Heart right ventricle (tissue), 16 donors: Measurements from ENCODE around the gene TTLL11. TPM values are rescaled to one million over a fixed set of nuclear protein-coding genes. Genes with fewer than 3 reads are reported as not detected.

Experiments used
- ATAC-seq, 8 donors: fragments of 200-7000 bp; cut with Tn5 transposase; one replicate each; pipeline ENCODE4 v1.9.1; 2020; ENCODE audit warnings: mild to moderate bottlenecking in 8 of 8, moderate library complexity in 8 of 8, moderate number of reproducible peaks in 1 of 8
- DNase-seq, 2 donors: peaks; one replicate each; pipeline ENCODE4 v3.0.0-alpha.2; 2020
- H3K27ac ChIP-seq, 10 donors: fragments of 200-600 bp; sonication (generic) in 2 of 10; one replicate each; pipeline versions ENCODE4 v1.5.0 to v1.8.0; 2020 to 2022; ENCODE audit warnings: mild to moderate bottlenecking in 3 of 10
- H3K27me3 ChIP-seq, 7 donors: fragments of 200-600 bp; one replicate each; pipeline ENCODE4 v1.8.0; 2021 to 2022; ENCODE audit warnings: mild to moderate bottlenecking in 2 of 7
- H3K36me3 ChIP-seq, 9 donors: fragments of 200-600 bp; sonication (generic) in 1 of 9; one replicate each; pipeline versions ENCODE4 v1.5.0 to v1.8.0; 2020 to 2022; ENCODE audit warnings: mild to moderate bottlenecking in 2 of 9
- H3K4me1 ChIP-seq, 9 donors: fragments of 200-600 bp; sonication (generic) in 1 of 9; one replicate each; pipeline versions ENCODE4 v1.5.0 to v1.8.0; 2020 to 2022; ENCODE audit warnings: mild to moderate bottlenecking in 4 of 9
- H3K4me3 ChIP-seq, 10 donors: fragments of 200-600 bp; sonication (generic) in 2 of 10; one replicate each; pipeline versions ENCODE4 v1.5.0 to v1.8.0; 2020 to 2022; ENCODE audit warnings: mild to moderate bottlenecking in 7 of 10, moderate library complexity in 2 of 10
- H3K9me3 ChIP-seq, 11 donors: fragments of 200-600 bp in 10 of 11; sonication (generic) in 2 of 11; one replicate each; pipeline versions ENCODE4 v1.5.0 to v1.8.0; 2013 to 2022; ENCODE audit warnings: mild to moderate bottlenecking in 2 of 11, control low read depth in 1 of 11, moderate library complexity in 1 of 11
- WGBS, 2 donors: extraction: QIAGEN DNeasy Blood & Tissue Kit; methylation state at CpG; one replicate each; pipeline ENCODE4 v1.1.7; 2013; ENCODE audit warnings: inconsistent platforms in 1 of 2; 5-methylcytosine and 5-hydroxymethylcytosine counted together
- intact Hi-C, 10 donors: fragments of 100-400 bp; cut with DNase I; formaldehyde crosslinking; loops; one replicate each; pipeline versions ENCODE4 v1.11.1 to v1.14.2; 2022
- polyA plus RNA-seq, 2 donors: library from polyadenylated mRNA; stranded (reverse); fragments of 200-250 nt; gene quantifications; one replicate each; pipeline ENCODE4 v1.2.3, GENCODE V29; 2013
- total RNA-seq, 10 donors: library from RNA; stranded (reverse); fragmentation: NEBNext Ultra II Directional in 3 of 10; extraction: Animal tissue kit (Norgen Biotek cat#: 25700) in 3 of 10; gene quantifications; one replicate each; pipeline versions ENCODE4 v1.2.1 to v1.2.4, GENCODE V29; 2021 to 2023
- TF ChIP-seq, protein P1 (sequence below), 9 donors: fragments of 200-600 bp; sonication (generic) in 2 of 9; IDR thresholded peaks; one replicate each; pipeline versions ENCODE4 v1.5.0 to v1.8.0; 2021 to 2022; ENCODE audit warnings: antibody characterized with exemption in 9 of 9, mild to moderate bottlenecking in 5 of 9, moderate library complexity in 1 of 9
- donor health status: Arrhythmogenic right ventricular cardiomyopathy.
- donor health status: ischemic (EF 13 %, LVEDD 7.1; RV severe dilation, severe dysfunction).
- donor health status: healthy with polysubstance abuse.
- donor health status: DM: no; HTN: yes; CAD: no.
- donor health status: DM: no; HTN: no; CAD: no.
- donor health status: ischemic (EF 25% LVEDD 6.9; RV normal size, moderate dysfunction).
- donor health status: ischemic (EF 25% LVEDD 5.7; RV mildly dilated, moderate dysfunction).
- donor health status: healthy.
- donor health status: DM: yes; HTN: yes; CAD: no.
- donor health status: Ischemic cardiomyopathy.
- donor health status: ischemic (EF 35%, LVEDD 5.7; RV mildly dilated, moderate dysfunction).
- donor health status: nonischemic (EF 11% LVEDD 7.7; RV severe dilation, severe dysfunction).
- donor health status: DM: yes; HTN: yes; CAD: no.
- donor health status: PGD.
- donor health status: ischemic (EF 29% LVEDD 5.4; RV normal size, mild dysfunction).
- donor health status: nonischemic (EF 23%, LVEDD 6.1; RV moderate dilation, normal function).

The TTLL11 gene
- total and polyA plus RNA-seq, 12 donors = 2.6 to 8.7 (median 5.8) TPM

DNA sequence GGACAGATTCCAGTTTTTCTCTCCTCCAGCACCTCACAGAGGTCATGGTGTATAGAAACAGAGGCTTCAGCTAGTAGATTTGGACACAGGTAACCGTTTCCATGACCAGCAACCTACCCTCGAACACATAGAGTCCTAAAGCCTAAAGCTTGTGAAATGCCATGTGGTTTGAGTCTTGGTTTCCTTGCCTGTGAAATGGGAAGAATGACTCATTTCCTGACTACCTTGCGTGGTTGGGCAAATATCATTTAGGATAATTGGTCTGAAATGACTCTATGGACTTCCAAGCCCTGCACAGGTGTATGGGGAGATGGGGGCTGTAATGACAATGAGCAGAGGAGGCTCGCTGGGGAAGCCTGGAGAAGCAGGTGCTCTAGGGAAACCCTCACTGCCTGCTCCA lies 134.6 kb downstream of the TTLL11 start:
- intact Hi-C loops = loop anchor here in 1 of 10 donors (10.0 kb wide), 1 partner anchor 64 kb away; no protein-coding TSS in a partner anchor
- 85 to 90% methylated on average over 4 of the region's 4 CpGs for WGBS, 2 donors

DNA sequence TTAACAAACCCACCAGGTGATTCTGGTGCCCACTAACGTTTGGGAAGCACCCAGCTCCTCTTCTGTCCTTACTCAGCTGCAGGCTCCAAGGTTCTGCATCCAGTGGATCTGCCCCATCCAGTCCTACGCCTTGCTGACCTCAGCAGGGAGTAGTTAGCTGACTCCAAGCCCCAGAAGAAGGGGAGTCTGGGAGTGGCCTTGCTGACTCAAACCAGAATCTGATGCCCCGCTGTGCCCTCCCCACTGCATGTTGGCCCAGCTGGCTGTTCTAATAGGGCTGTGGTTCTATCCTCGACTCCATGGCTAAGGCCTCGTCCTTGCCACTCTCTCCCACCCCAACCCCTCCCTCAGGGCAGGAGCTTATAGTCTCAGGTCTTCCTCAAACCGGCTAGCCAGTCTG lies 136.3 kb downstream of the TTLL11 start:
- no peaks in the 10 kb centered on the region for H3K27me3 ChIP-seq
- ATAC-seq (no peak), DNase-seq (no peak)
- H3K36me3 ChIP-seq = no peaks in the 10 kb centered on the region
- TF ChIP-seq, protein P1, sequence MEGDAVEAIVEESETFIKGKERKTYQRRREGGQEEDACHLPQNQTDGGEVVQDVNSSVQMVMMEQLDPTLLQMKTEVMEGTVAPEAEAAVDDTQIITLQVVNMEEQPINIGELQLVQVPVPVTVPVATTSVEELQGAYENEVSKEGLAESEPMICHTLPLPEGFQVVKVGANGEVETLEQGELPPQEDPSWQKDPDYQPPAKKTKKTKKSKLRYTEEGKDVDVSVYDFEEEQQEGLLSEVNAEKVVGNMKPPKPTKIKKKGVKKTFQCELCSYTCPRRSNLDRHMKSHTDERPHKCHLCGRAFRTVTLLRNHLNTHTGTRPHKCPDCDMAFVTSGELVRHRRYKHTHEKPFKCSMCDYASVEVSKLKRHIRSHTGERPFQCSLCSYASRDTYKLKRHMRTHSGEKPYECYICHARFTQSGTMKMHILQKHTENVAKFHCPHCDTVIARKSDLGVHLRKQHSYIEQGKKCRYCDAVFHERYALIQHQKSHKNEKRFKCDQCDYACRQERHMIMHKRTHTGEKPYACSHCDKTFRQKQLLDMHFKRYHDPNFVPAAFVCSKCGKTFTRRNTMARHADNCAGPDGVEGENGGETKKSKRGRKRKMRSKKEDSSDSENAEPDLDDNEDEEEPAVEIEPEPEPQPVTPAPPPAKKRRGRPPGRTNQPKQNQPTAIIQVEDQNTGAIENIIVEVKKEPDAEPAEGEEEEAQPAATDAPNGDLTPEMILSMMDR (IDR thresholded peaks at IDR 0.05) = no peak
- peaks cover 0 to 6% (median 0%) of the 10 kb centered on the region in 9 donors for H3K4me1 ChIP-seq
- WGBS, 2 donors = 94 to 95% methylated on average over 6 of the region's 6 CpGs
- intact Hi-C loops = loop anchor here in 1 of 10 donors (10.0 kb wide), 1 partner anchor 62 kb away; no protein-coding TSS in a partner anchor
- H3K4me3 ChIP-seq = no peak overlapping the region
- no peak overlapping the region for H3K27ac ChIP-seq
- no peaks in the 10 kb centered on the region for H3K9me3 ChIP-seq

More for the DNA sequence above, 134.6 kb downstream of the TTLL11 start:
- TF ChIP-seq, protein P1 (IDR thresholded peaks at IDR 0.05) = no peak
- Histone ChIP-seq H3K4me3 (no peak overlapping the region), H3K9me3 (no peaks in the 10 kb centered on the region), H3K36me3 (no peaks in the 10 kb centered on the region), H3K27me3 (no peaks in the 10 kb centered on the region), H3K4me1 (peaks cover 0 to 6% (median 0%) of the 10 kb centered on the region in 9 donors), H3K27ac (no peak overlapping the region)
- ATAC-seq (no peak), DNase-seq (no peak)

DNA sequence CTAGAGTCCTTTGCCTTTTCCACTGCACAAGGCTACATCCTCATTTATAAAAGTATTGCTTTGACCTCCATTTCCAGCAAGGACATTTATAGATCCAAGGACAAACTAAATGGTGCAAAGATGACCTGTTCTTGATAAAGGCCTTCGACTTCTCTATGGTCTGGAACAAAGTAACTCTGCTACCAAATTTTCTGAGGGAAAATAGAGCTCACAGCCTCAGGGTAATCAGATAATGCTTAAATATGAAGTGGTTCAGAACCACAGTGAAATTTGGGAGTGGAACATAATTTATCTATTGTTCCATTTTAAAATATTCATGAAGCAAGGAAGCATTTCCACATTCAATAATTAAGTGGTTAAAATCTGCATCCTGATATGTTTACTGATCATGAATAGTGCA lies 137.5 kb downstream of the TTLL11 start:
- H3K9me3 ChIP-seq = no peaks in the 10 kb centered on the region
- DNase-seq = no peak
- no peaks in the 10 kb centered on the region for H3K36me3 ChIP-seq
- intact Hi-C loops = loop anchor here in 1 of 10 donors (10.0 kb wide), 1 partner anchor 61 kb away; no protein-coding TSS in a partner anchor
- peaks cover 0 to 6% (median 0%) of the 10 kb centered on the region in 9 donors for H3K4me1 ChIP-seq
- 84 to 90% methylated on average over 1 of the region's 1 CpG for WGBS, 2 donors
- H3K27me3 ChIP-seq = no peaks in the 10 kb centered on the region
- no peak for ATAC-seq
- no peak overlapping the region for H3K27ac ChIP-seq
- H3K4me3 ChIP-seq = no peak overlapping the region
- TF ChIP-seq, protein P1 (IDR thresholded peaks at IDR 0.05) = no peak

DNA sequence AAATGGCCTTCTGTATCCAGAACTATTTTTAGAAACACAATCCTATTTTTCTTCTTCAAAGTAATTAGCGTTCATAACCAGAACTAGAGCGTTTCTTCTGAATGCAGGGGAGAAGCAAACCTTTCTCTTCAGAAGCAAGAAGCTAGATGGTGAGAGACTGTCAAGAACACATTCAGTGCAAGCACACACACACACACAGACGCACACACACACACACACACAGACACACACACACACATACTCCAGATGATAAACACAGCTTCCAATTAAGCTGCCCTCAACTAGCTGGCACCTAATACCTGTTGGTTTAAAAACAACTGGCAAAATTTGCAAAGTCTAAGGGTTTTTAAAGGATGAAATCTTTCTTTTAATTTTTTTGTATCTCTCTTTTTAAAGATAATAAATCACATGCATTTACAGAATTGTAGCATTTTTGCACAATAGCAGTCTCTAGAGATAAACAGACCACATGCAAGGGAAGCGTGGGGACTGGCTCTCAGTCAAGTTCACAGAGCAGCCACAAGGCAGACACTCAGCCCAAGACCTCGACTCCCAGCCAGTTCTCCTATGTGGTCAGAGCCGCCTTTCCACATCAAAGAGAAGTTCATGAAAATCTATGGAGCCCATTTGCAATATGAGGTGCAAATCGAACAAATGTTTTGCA lies 138.5 kb downstream of the TTLL11 start:
- peak in 6 of 8 donors; percentile 61 to 86 (median 72) for ATAC-seq
- no peak overlapping the region for H3K27ac ChIP-seq
- H3K9me3 ChIP-seq = no peaks in the 10 kb centered on the region
- H3K27me3 ChIP-seq = no peaks in the 10 kb centered on the region
- DNase-seq = peak; percentile 15 to 27
- H3K4me1 ChIP-seq = peaks cover 0 to 6% (median 0%) of the 10 kb centered on the region in 9 donors
- TF ChIP-seq, protein P1 (IDR thresholded peaks at IDR 0.05) = no peak
- WGBS, 2 donors = 54 to 55% methylated on average over 7 of the region's 7 CpGs
- no peaks in the 10 kb centered on the region for H3K36me3 ChIP-seq
- intact Hi-C loops = loop anchor here in 1 of 10 donors (10.0 kb wide), 1 partner anchor 60 kb away; no protein-coding TSS in a partner anchor
- H3K4me3 ChIP-seq = no peak overlapping the region
